ENCODE data around the gene L3MBTL4.

- TF ChIP-seq EZH2 (IDR thresholded peaks at IDR 0.05; ENCODE audit: borderline replicate concordance, low read depth, low read length, poor library complexity, severe bottlenecking) (no peak), CTCF (conservative IDR thresholded peaks at IDR 0.05; ENCODE audit: low read depth, low read length) (no peak)
Observed at GRCh38 chr18:6374935-6375529, 39.7 kb downstream of the L3MBTL4 start.
